GM13976 (cell line): ENCODE measurements around the gene PRUNE2.

ENCODE experiments used
- DNase-seq: peaks from one replicate; pipeline ENCODE4 v3.0.0; 2012; ENCODE audit warnings: low spot score
- in situ Hi-C: fragments of 300-500 bp; cut with MboI; formaldehyde crosslinking; loops from one replicate; pipeline ENCODE4 v1.12.0; 2022; ENCODE audit warnings: low sequenced_read_pairs, mixed read lengths, inconsistent platforms; ENCODE audit not compliant: unreplicated experiment
- TF ChIP-seq, protein P1 (sequence below): IDR thresholded peaks from 2 replicates; pipeline ENCODE4 v1.5.1; 2012; ENCODE audit warnings: borderline replicate concordance, mild to moderate bottlenecking; ENCODE audit not compliant: insufficient read depth; ENCODE audit errors: extremely low read depth, missing control alignments, control extremely low read depth

The PRUNE2 gene

DNA sequence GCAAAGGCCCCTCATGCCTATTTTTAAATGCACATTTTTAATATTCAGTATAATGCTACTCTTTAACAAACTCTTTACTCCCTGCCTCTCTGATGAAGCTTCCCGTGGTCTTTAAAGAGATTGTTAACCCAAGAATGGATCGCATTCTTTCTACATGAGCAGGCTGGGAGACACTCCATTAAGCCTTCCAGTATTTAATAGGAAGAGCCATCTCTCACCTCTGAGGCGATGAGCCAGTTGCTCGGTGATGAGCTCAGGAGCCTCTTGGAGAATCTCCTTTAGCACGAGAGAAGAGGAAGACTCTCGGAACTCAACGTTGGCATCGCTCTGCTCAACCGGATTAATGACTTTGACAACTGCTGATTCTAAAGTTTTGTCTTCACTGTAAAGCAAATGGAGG, 59.6 kb downstream of the PRUNE2 start:
- no peak for DNase-seq
- in situ Hi-C loops, result no loop called here
- TF ChIP-seq, protein P1, sequence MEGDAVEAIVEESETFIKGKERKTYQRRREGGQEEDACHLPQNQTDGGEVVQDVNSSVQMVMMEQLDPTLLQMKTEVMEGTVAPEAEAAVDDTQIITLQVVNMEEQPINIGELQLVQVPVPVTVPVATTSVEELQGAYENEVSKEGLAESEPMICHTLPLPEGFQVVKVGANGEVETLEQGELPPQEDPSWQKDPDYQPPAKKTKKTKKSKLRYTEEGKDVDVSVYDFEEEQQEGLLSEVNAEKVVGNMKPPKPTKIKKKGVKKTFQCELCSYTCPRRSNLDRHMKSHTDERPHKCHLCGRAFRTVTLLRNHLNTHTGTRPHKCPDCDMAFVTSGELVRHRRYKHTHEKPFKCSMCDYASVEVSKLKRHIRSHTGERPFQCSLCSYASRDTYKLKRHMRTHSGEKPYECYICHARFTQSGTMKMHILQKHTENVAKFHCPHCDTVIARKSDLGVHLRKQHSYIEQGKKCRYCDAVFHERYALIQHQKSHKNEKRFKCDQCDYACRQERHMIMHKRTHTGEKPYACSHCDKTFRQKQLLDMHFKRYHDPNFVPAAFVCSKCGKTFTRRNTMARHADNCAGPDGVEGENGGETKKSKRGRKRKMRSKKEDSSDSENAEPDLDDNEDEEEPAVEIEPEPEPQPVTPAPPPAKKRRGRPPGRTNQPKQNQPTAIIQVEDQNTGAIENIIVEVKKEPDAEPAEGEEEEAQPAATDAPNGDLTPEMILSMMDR, result no peak

DNA sequence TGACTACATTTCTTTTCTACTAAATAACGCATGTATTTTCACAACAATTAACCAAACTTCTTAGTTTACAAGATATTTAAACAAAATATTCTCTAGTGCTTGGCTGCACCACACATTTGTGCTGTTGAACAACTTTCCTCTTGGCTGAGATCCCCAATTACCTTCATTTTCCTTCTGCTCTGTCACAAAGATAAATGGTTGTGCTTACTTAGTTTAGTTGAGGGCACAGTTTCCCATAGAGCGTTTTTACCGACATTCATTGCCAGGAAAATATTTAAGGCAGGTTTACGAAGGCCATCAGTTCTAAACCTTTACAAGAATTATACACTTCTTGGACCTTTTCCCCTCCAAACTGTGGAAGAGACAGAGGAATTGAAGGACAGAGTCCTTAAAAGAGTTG, 60.7 kb downstream of the PRUNE2 start:
- no peak for DNase-seq
- TF ChIP-seq, protein P1, result no peak

DNA sequence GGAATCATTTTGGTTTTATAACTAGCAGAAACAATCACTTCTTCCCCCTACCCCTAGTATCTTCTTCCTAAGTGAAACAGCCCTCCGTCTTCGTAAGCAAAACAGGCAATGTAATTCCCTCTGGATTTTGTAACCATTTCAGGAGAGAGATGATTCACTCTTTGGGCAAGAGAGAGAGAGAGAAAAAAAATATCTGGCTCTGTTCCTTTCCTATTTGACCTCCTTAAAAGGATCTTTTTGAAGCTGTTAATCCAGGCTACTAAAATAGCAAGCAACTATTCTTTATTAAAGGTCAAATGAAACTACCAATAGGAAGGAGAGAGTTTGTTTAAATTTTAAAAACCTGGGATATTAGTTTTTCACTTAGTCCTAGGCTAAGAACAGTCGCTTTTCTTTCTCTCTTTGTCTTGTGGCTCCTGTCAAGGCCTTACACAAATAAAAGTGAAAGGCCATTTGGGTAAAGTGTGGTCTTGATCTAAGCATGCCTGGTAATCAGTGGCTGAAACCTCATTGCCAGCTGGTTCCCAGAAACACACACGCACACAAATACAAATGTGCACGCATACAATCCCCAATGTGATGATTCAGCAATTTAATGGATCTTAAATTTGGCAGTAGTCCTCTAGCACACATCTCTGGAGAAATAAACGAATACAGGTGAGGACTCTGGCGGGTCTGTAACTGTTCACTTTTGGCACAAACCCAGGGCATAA, 70.2 kb downstream of the PRUNE2 start:
- in situ Hi-C loops, result no loop called here
- no peak for DNase-seq
- TF ChIP-seq, protein P1, result no peak

More for the DNA sequence above, 60.7 kb downstream of the PRUNE2 start:
- in situ Hi-C loops, result no loop called here

DNA sequence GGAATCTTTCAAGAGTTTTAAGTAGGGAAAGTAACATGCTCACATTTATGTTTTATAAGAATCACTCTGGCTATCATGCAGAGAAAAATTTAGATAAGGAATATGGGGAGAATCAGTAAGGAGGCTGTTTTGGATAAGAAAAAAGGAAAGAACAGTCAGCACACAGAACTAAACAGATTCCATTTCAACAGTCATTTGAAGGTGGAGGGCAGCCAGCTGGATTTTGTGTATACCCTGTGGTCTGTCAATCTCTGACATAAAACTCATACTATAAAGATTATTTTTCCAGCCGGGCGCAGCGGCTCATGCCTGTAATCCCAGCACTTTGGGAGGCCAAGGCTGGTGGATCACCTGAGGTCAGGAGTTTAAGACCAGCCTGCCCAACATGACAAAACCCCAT, 77.5 kb downstream of the PRUNE2 start:
- TF ChIP-seq, protein P1, result no peak
- in situ Hi-C loops, result no loop called here
- DNase-seq, result no peak

DNA sequence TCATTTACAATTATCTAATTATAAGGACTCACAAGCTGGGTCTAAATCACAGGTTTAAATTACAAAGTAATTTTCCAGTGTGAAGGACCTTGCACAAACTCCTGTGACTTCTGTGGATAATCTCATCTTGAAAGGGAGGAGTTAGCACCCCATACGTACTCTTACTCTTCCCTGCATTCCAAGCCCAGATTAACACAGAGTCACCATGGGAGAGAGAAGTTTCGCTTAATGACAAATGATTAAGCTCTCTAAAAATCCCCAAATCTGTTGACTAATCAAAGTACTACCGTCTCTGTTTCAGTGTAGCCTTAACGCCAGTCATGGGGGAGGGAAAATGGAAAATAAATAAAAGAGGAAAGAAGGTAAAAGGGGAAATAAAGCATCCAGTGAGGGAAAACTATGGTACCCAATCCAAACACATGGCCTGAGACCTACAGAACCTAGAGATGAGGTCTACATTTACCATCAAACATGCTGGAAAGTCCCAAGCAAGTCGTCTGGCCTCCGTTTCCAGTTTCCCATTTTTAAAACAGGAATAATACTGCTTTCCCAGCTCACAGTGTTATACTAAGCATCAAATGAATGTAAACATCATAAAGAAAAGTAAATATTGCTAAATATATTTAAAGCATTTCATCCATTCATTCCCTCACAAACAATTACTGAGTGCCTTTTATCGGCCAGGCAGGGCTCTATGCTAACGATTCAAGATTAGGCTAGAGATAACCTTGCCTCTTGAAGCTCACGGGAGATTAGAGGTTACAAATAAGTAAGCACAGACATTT, 78.4 kb downstream of the PRUNE2 start:
- in situ Hi-C loops, result no loop called here
- TF ChIP-seq, protein P1, result no peak
- no peak for DNase-seq

DNA sequence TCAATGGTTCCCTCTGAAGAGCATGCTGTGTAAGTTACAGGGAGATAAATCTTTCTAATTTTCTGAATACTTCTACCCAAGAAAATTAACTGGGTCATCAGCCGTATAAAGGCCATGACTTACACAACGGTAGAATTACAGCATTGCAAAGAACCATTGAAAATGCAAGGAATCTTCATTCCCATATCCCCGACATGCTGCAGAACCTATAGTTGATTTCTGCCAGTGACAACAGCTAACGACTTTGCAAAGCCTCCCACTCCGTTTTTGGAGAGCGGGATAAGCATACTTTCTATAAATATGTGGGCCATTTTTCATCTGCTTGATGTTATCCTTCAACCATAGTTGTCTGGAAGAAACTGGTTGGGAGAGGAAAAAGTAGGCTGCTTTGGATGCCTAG, 85.5 kb downstream of the PRUNE2 start:
- TF ChIP-seq, protein P1, result no peak
- DNase-seq, result no peak
- in situ Hi-C loops, result loop anchor here (25.0 kb wide), 1 partner anchor 317 kb away; no protein-coding TSS in a partner anchor
